GM23338 (cell line): ENCODE results near the gene ORC3.

Experiments used
- CTCF ChIP-seq, 2 experiments: fragments of 200-600 bp in 1 of 2; sonication (generic) in 1 of 2; conservative IDR thresholded peaks; 2 replicates each; pipeline versions ENCODE4 v1.5.1 to v1.6.1; 2016 to 2017; ENCODE audit warnings: antibody characterized with exemption in 2 of 2, low read depth in 2 of 2, mild to moderate bottlenecking in 2 of 2, moderate library complexity in 1 of 2
- EZH2 ChIP-seq: fragments of 200-600 bp; sonication (generic); IDR thresholded peaks from one replicate; pipeline ENCODE4 v1.8.0; 2017; ENCODE audit warnings: antibody characterized with exemption, mild to moderate bottlenecking, low read depth; ENCODE audit not compliant: unreplicated experiment
- EZH2phosphoT487 ChIP-seq: fragments of 200-600 bp; sonication (generic); IDR thresholded peaks from one replicate; pipeline ENCODE4 v1.8.1; 2018; ENCODE audit warnings: antibody characterized with exemption; ENCODE audit not compliant: unreplicated experiment
- NANOG ChIP-seq: IDR thresholded peaks from 2 replicates; pipeline ENCODE4 v1.6.1; 2016; ENCODE audit warnings: antibody characterized with exemption, borderline replicate concordance

GRCh38 chr6:87700397-87701343 is 110.7 kb downstream of the ORC3 start:
- TF ChIP-seq NANOG: no peak
- TF ChIP-seq EZH2: no peak
- TF ChIP-seq CTCF (conservative IDR thresholded peaks at IDR 0.05; ENCODE audit: low read depth in 2 of 2): no peak
- no peak for TF ChIP-seq EZH2phosphoT487
